K562 (cell line): ENCODE data around the gene ZDHHC8. TPM values are rescaled to one million over a fixed set of nuclear protein-coding genes. Genes with fewer than 3 reads are reported as not detected.

Source experiments
- ATAC-seq: fragments of 200-7000 bp; cut with Tn5 transposase; 3 replicates; pipeline ENCODE4 v1.9.1; 2020; ENCODE audit warnings: moderate library complexity
- BruUV-seq: library from RNA; stranded (reverse); fragments of 400-500 nt; replicated peaks from 2 replicates; lab custom pipeline; 2021; lab: Mats Ljungman, UMichigan
- CTCF ChIA-PET: fragments of 300-600 bp; formaldehyde crosslinking; extraction: SDS; loops from one replicate; lab custom pipeline; 2021; ENCODE audit warnings: low intra/inter-chr PET ratio; lab: Yijun Ruan, JAX
- POLR2A ChIA-PET: fragments of 300-600, 350-650 bp; sonication (Branson Sonifier 250); formaldehyde crosslinking; extraction: SDS; loops from one replicate; lab custom pipeline; 2021; ENCODE audit warnings: antibody characterized with exemption, inconsistent platforms; lab: Yijun Ruan, JAX
- DNase-seq, 4 experiments: peaks; one replicate each; pipeline versions ENCODE4 v3.0.0 to v3.0.0-alpha.2; 2011 to 2018; ENCODE audit warnings: low spot score in 3 of 4, mixed read lengths in 3 of 4; ENCODE audit errors: extremely low read depth in 1 of 4
- FAIRE-seq: peaks from 2 replicates; lab custom pipeline; 2011; peaks lifted over from hg19 to GRCh38; lab: Jason Lieb, UNC
- H2AFZ ChIP-seq: 2 replicates; pipeline ENCODE4 v1.6.0; 2011; ENCODE audit warnings: low read depth, low read length, control low read depth, inconsistent platforms
- H3K27ac ChIP-seq: fragments of 200-600 bp; 3 replicates; pipeline ENCODE4 v1.8.0; 2011; ENCODE audit warnings: low read depth, mild to moderate bottlenecking, control low read depth, inconsistent platforms, low read length, moderate library complexity, mixed read lengths; ENCODE audit errors: extremely low read depth
- H3K27me3 ChIP-seq, 2 experiments: fragments of 300-600 bp in 1 of 2; 2 replicates in 1 of 2; 3 replicates in 1 of 2; pipeline versions ENCODE4 v1.6.0 to v1.8.0; 2011; ENCODE audit warnings: inconsistent platforms in 2 of 2, low read length in 2 of 2, mild to moderate bottlenecking in 1 of 2, mixed read lengths in 1 of 2, moderate library complexity in 1 of 2; ENCODE audit not compliant: control insufficient read depth in 2 of 2, insufficient read depth in 2 of 2
- H3K36me3 ChIP-seq: fragments of 300-600 bp; 3 replicates; pipeline ENCODE4 v1.8.0; 2011; ENCODE audit warnings: mild to moderate bottlenecking, low read length, inconsistent platforms; ENCODE audit not compliant: control insufficient read depth, insufficient read depth
- H3K4me1 ChIP-seq, 2 experiments: fragments of 200-600 bp in 1 of 2; replicated peaks in 1 of 2; 2 replicates in 1 of 2; 3 replicates in 1 of 2; pipeline versions ENCODE4 v1.5.1 to v1.8.0; 2011; ENCODE audit warnings: inconsistent platforms in 2 of 2, low read length in 2 of 2, mild to moderate bottlenecking in 1 of 2, mixed read lengths in 1 of 2, moderate library complexity in 1 of 2; ENCODE audit not compliant: control insufficient read depth in 2 of 2, insufficient read depth in 2 of 2
- H3K4me2 ChIP-seq: 2 replicates; pipeline ENCODE4 v1.6.1; 2011; ENCODE audit warnings: low read length, control low read depth, inconsistent platforms, mixed read lengths; ENCODE audit not compliant: insufficient read depth
- H3K4me3 ChIP-seq: fragments of 200-600 bp; sonication (generic), shearing (Covaris generic); 2 replicates; pipeline ENCODE4 v1.5.1; 2016; ENCODE audit warnings: control low read depth, inconsistent platforms
- H3K79me2 ChIP-seq: fragments of 200-600 bp; 3 replicates; pipeline ENCODE4 v1.8.0; 2011; ENCODE audit warnings: low read length, inconsistent platforms; ENCODE audit not compliant: control insufficient read depth, insufficient read depth
- H3K9ac ChIP-seq, 2 experiments: 2 replicates each; pipeline versions ENCODE4 v1.6.0 to v1.6.1; 2011; ENCODE audit warnings: low read depth in 2 of 2, low read length in 2 of 2, control low read depth in 1 of 2, inconsistent platforms in 1 of 2, mild to moderate bottlenecking in 1 of 2, mixed read lengths in 1 of 2; ENCODE audit not compliant: insufficient read depth in 1 of 2
- H3K9me1 ChIP-seq: one replicate; pipeline ENCODE4 v1.6.0; 2011; ENCODE audit warnings: inconsistent platforms, mild to moderate bottlenecking, low read length, moderate library complexity; ENCODE audit not compliant: control insufficient read depth, insufficient read depth
- H3K9me3 ChIP-seq: replicated peaks from 2 replicates; pipeline ENCODE4 v1.5.1; 2011; ENCODE audit warnings: low read depth, low read length, inconsistent platforms; ENCODE audit not compliant: control insufficient read depth, insufficient read depth
- H4K20me1 ChIP-seq: replicated peaks from 2 replicates; pipeline ENCODE4 v1.6.1; 2011; ENCODE audit warnings: low read length, inconsistent platforms, mixed read lengths; ENCODE audit not compliant: control insufficient read depth, insufficient read depth
- ADNP ChIP-seq: fragments of 200-800 bp; sonication (Bioruptor generic); IDR thresholded peaks from 2 replicates; pipeline ENCODE4 v1.6.1; 2016; ENCODE audit warnings: missing genetic modification characterization, missing compliant biosample characterization
- CREB1 ChIP-seq, 2 experiments: sonication (generic) in 1 of 2; formaldehyde crosslinking in 1 of 2; IDR thresholded peaks; 2 replicates each; pipeline versions ENCODE4 v1.6.1 to v1.8.0; 2012 to 2022; ENCODE audit warnings: inconsistent platforms in 1 of 2, mild to moderate bottlenecking in 1 of 2, missing genetic modification reagents in 1 of 2, moderate library complexity in 1 of 2
- ILF3 ChIP-seq: fragments of 450-650 bp; IDR thresholded peaks from 2 replicates; pipeline ENCODE4 v1.6.1; 2018; ENCODE audit warnings: antibody characterized with exemption, mild to moderate bottlenecking, moderate library complexity, borderline replicate concordance
- PURB ChIP-seq: sonication (generic); formaldehyde crosslinking; IDR thresholded peaks from 2 replicates; pipeline ENCODE4 v1.9.0; 2021; ENCODE audit warnings: low read depth, mild to moderate bottlenecking, missing genetic modification reagents
- TBP ChIP-seq: optimal IDR thresholded peaks from 2 replicates; pipeline ENCODE3; 2011; ENCODE audit warnings: low read depth, low read length, improper control_type of control experiment
- ZFPM2 ChIP-seq: fragments of 250-450 bp; sonication (Bioruptor Pico); IDR thresholded peaks from 2 replicates; pipeline ENCODE4 v1.5.1; 2022; ENCODE audit warnings: mild to moderate bottlenecking
- ZNF121 ChIP-seq: sonication (generic); formaldehyde crosslinking; conservative IDR thresholded peaks from 2 replicates; pipeline ENCODE4 v1.8.0; 2022; ENCODE audit warnings: missing genetic modification reagents
- ZNF133 ChIP-seq: fragments of 250-450 bp; sonication (Bioruptor Pico); IDR thresholded peaks from 2 replicates; pipeline ENCODE4 v1.4.0; 2020; ENCODE audit warnings: mild to moderate bottlenecking
- ZNF174 ChIP-seq: fragments of 250-450 bp; sonication (Bioruptor Pico); IDR thresholded peaks from 2 replicates; pipeline ENCODE4 v1.4.0; 2020; ENCODE audit warnings: mild to moderate bottlenecking
- ZNF263 ChIP-seq: sonication (generic); formaldehyde crosslinking; IDR thresholded peaks from 2 replicates; pipeline ENCODE4 v1.8.0; 2022; ENCODE audit warnings: mild to moderate bottlenecking, missing genetic modification reagents, borderline replicate concordance
- ZNF280B ChIP-seq: fragments of 250-450 bp; sonication (Bioruptor Pico); IDR thresholded peaks from 2 replicates; pipeline ENCODE4 v1.5.1; 2021; ENCODE audit warnings: mild to moderate bottlenecking
- ZNF583 ChIP-seq: fragments of 250-450 bp; sonication (Bioruptor Pico); IDR thresholded peaks from 2 replicates; pipeline ENCODE4 v1.4.0; 2020
- ZNF586 ChIP-seq: fragments of 450-650 bp; formaldehyde crosslinking; conservative IDR thresholded peaks from 2 replicates; pipeline ENCODE4 v1.4.0; 2020; ENCODE audit warnings: mild to moderate bottlenecking, moderate library complexity
- ZNF778 ChIP-seq: fragments of 450-650 bp; formaldehyde crosslinking; IDR thresholded peaks from 2 replicates; pipeline ENCODE4 v1.4.0; 2020; ENCODE audit warnings: mild to moderate bottlenecking, moderate library complexity
- WGBS: fragments of 100-300 bp; shearing (Covaris generic); methylation state at CpG from one replicate; pipeline ENCODE4 v1.1.6; 2016; ENCODE audit warnings: low coverage, mixed read lengths; ENCODE audit not compliant: insufficient coverage; ENCODE audit errors: missing lambda C conversion rate; 5-methylcytosine and 5-hydroxymethylcytosine counted together
- in situ Hi-C: fragments of 300-500 bp; cut with MboI; formaldehyde crosslinking; loops from 4 replicates; pipeline ENCODE4 v1.15.0; 2018; ENCODE audit warnings: inconsistent platforms, mixed read lengths
- intact Hi-C: fragments of 100-400 bp; cut with micrococcal nuclease; formaldehyde crosslinking; loops from 2 replicates; pipeline ENCODE4 v1.14.2; 2022
- polyA plus RNA-seq, 8 experiments: library from polyadenylated mRNA; depleted of rRNA in 4 of 8; stranded (reverse) in 5 of 8; unstranded in 3 of 8; fragments of >200 nt; fragmentation: Nextera tagmentation in 2 of 8; fragmentation: Illumina TruSeq in 1 of 8; extraction: Ambion mirVana in 2 of 8; extraction: Trizol in 1 of 8; gene quantifications; 2 replicates each; pipeline versions ENCODE4 v1.2.1 to v1.2.3, GENCODE V29; 2011 to 2014; ENCODE audit warnings: inconsistent platforms in 1 of 8, missing spikeins in 1 of 8
- total RNA-seq, 7 experiments: library from RNA; depleted of rRNA in 6 of 7; stranded (reverse); fragments of >200 nt in 6 of 7; fragmentation: Illumina TruSeq in 2 of 7; extraction: Trizol in 2 of 7; gene quantifications; 2 replicates each; pipeline versions ENCODE4 v1.2.1 to v1.2.3, GENCODE V29; 2011 to 2021; ENCODE audit warnings: low replicate concordance in 1 of 7

ZDHHC8 gene
- total and polyA plus RNA-seq, 9 of the 15 experiments (the other 6 are each of a cell fraction or from before 2014, with no cell fraction given), result 0.04 to 109 (median 16.4) TPM

- DNase-seq (no peak), ATAC-seq (no peak), FAIRE-seq (no peak)
- POLR2A ChIA-PET, result interaction anchor here (0.7 to 1.4 kb wide), 2 partner anchors 38 to 128 kb away, joined by 4 to 5 read pairs; no protein-coding TSS in a partner anchor
- H3K4me3 ChIP-seq, result no peak overlapping the region
- CTCF ChIA-PET, result interaction anchor here (0.6 to 5.5 kb wide), 9 partner anchors 13 to 585 kb away, joined by 3 to 126 read pairs (median 8); partner anchors contain the start of gene RTN4R
- intact Hi-C loops, result loop anchor here (5.0 to 10.0 kb wide), 2 partner anchors 36 to 259 kb away; no protein-coding TSS in a partner anchor
- no peak overlapping the region for H3K27ac ChIP-seq
- no peaks in the 10 kb centered on the region for H3K36me3 ChIP-seq
- peaks cover 0 to 69% of the 10 kb centered on the region in 2 experiments; a peak in 2 of 5 replicates for H3K4me1 ChIP-seq
- H3K4me2 ChIP-seq, result no peak overlapping the region
- H4K20me1 ChIP-seq, result peaks cover 45% of the 10 kb centered on the region
- no peaks in the 10 kb centered on the region for H3K79me2 ChIP-seq
- no peaks in the 10 kb centered on the region for H3K9me3 ChIP-seq
- in situ Hi-C loops, result loop anchor here (5.0 to 25.0 kb wide), 3 partner anchors 136 to 531 kb away; no protein-coding TSS in a partner anchor
- no peaks in the 10 kb centered on the region for H3K9me1 ChIP-seq
- H3K27me3 ChIP-seq, result peaks cover 33 to 75% of the 10 kb centered on the region in 2 experiments; a peak in 4 of 5 replicates
- BruUV-seq, result no TSS peak
- no peak overlapping the region for H2AFZ ChIP-seq
- peak overlapping the region in 1 of 2 experiments; percentile 9; a peak in 1 of 4 replicates for H3K9ac ChIP-seq
- 2% methylated on average over 7 of the region's 7 CpGs for WGBS
- no peak for TF ChIP-seq ADNP (tag)
- TF ChIP-seq ZNF174 (CRISPR knock-in tag), result no peak
- TF ChIP-seq ZNF263 (CRISPR knock-in tag), result no peak
- TF ChIP-seq ILF3, result no peak
- no peak for TF ChIP-seq ZNF280B (CRISPR knock-in tag)
- no peak for TF ChIP-seq ZNF586 (CRISPR knock-in tag)
- no peak for TF ChIP-seq CREB1 (IDR thresholded peaks at IDR 0.05)
- 0 out of 2 replicates have a peak, but pooled peaks have one; percentile 0 for TF ChIP-seq CREB1 (CRISPR knock-in tag; IDR thresholded peaks at IDR 0.05)
- peak; percentile 3; the same call in 1 of the 2 replicates for TF ChIP-seq ZNF121 (CRISPR knock-in tag)
- TF ChIP-seq ZNF778, result no peak
- no peak for TF ChIP-seq ZFPM2 (CRISPR knock-in tag)
- TF ChIP-seq ZNF133 (CRISPR knock-in tag), result no peak
- TF ChIP-seq ZNF583, result no peak
- TF ChIP-seq PURB (CRISPR knock-in tag), result 0 out of 2 replicates have a peak, but pooled peaks have one; percentile 87
- TF ChIP-seq TBP, result no peak
These were observed 24.4 kb downstream of the ZDHHC8 start for GRCh38 chr22:20156042-20156389.
